GM21360 (cell line): ENCODE data around the gene CPSF3.
"Not testable (repeated sequence)": the region's sequence is repeated elsewhere in the genome, so short reads cannot be mapped to it uniquely, and the experiment has no call there.

Experiments
- ATAC-seq: cut with Tn5 transposase; IDR thresholded peaks from one replicate; pipeline ENCODE4 v1.9.1; 2021; ENCODE audit warnings: mild to moderate bottlenecking, moderate library complexity; ENCODE audit not compliant: unreplicated experiment

CPSF3 gene

GRCh38 chr2:9392898-9393765, 30.3 kb upstream of the CPSF3 start:
- no peak for ATAC-seq

- no peak for ATAC-seq
Measured at GRCh38 chr2:9394816-9395215, 28.6 kb upstream of the CPSF3 start.

- no peak for ATAC-seq
Measured at GRCh38 chr2:9397201-9397600, 26.3 kb upstream of the CPSF3 start.

- ATAC-seq, result not testable (repeated sequence)
Measured at GRCh38 chr2:9398251-9398650, 25.2 kb upstream of the CPSF3 start.

- ATAC-seq, result no peak
Measured at GRCh38 chr2:9398881-9399780, 24.3 kb upstream of the CPSF3 start.

- ATAC-seq, result no peak
Measured at GRCh38 chr2:9400268-9401058, 23.0 kb upstream of the CPSF3 start.

- no peak for ATAC-seq
Measured at GRCh38 chr2:9401059-9401547, 22.4 kb upstream of the CPSF3 start.

- ATAC-seq, result no peak
Measured at GRCh38 chr2:9401646-9402371, 21.6 kb upstream of the CPSF3 start.

GRCh38 chr2:9403924-9404323, 19.5 kb upstream of the CPSF3 start:
- ATAC-seq, result no peak

- ATAC-seq, result no peak
Measured at GRCh38 chr2:9404451-9404850, 19.0 kb upstream of the CPSF3 start.

GRCh38 chr2:9405636-9406035, 17.8 kb upstream of the CPSF3 start:
- no peak for ATAC-seq

- ATAC-seq, result no peak
Measured at GRCh38 chr2:9406529-9407362, 16.7 kb upstream of the CPSF3 start.

GRCh38 chr2:9407363-9407811, 16.1 kb upstream of the CPSF3 start:
- ATAC-seq, result no peak

GRCh38 chr2:9408641-9409151, 14.8 kb upstream of the CPSF3 start:
- no peak for ATAC-seq

- no peak for ATAC-seq
Measured at GRCh38 chr2:9410108-9410507, 13.3 kb upstream of the CPSF3 start.

GRCh38 chr2:9412781-9413180, 10.7 kb upstream of the CPSF3 start:
- ATAC-seq, result no peak

GRCh38 chr2:9415516-9416169, 7.8 kb upstream of the CPSF3 start:
- no peak for ATAC-seq

- ATAC-seq, result no peak
Measured at GRCh38 chr2:9416267-9416961, 7.0 kb upstream of the CPSF3 start.
